ENCODE measurements around the gene FLRT1. TPM values are rescaled to one million over a fixed set of nuclear protein-coding genes. Genes with fewer than 3 reads are reported as not detected.
A peak's percentile ranks its signal among the peaks of the same experiment; 100 is the strongest.

FLRT1 gene
- total RNA-seq, 2 donors from 2014 or later, result not detected

DNA sequence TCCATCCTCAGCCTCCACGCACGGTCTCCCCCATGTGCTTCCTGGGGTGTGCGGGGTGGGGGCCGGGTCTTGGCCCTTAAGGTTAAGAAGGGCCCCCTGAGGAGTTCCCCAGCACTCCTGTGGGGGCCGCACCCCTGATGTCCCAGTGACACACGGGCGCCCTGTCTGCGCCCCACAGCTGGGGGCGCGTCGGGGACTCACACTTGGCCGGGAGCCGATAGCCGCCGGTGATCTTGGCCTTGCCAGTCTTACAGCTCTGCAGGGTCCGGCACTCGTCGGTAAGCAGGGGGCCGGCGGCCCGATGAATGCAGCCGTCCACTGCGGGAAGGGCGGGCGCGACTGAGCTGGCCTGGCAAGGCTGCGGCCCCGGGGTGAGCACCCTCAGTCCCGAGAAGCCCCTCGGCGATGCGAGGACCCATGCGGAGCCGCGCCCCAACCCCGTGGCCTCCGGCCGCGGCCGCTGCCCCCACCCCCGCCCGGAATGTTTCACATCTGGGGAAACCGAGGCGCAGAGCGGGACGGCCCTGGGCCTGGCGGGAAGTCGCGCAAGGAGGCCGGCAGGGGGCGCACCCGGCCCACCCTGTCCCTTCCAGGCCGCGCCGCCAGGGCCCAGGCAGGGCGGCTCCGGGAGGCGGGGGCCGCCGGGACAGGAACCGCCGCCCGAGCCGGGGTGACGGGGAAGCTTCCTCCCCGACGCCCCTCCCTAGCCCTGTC is 35.5 kb upstream of the FLRT1 start:
- Mint-ChIP-seq H3K4me3 (peak overlapping the region; percentile 82), H3K4me1 (peaks cover 9% of the 10 kb centered on the region), H3K27me3 (no peaks in the 10 kb centered on the region), H3K27ac (no peak overlapping the region), H3K36me3 (ENCODE audit: low read depth) (peaks cover 5% of the 10 kb centered on the region)
- peak; percentile 82 for ATAC-seq
- H3K9me3 ChIP-seq (ENCODE audit: control insufficient read depth, low read length, poor library complexity, severe bottlenecking), result no peaks in the 10 kb centered on the region
- DNase-seq, result peak; percentile 70 to 78 (median 72)

DNA sequence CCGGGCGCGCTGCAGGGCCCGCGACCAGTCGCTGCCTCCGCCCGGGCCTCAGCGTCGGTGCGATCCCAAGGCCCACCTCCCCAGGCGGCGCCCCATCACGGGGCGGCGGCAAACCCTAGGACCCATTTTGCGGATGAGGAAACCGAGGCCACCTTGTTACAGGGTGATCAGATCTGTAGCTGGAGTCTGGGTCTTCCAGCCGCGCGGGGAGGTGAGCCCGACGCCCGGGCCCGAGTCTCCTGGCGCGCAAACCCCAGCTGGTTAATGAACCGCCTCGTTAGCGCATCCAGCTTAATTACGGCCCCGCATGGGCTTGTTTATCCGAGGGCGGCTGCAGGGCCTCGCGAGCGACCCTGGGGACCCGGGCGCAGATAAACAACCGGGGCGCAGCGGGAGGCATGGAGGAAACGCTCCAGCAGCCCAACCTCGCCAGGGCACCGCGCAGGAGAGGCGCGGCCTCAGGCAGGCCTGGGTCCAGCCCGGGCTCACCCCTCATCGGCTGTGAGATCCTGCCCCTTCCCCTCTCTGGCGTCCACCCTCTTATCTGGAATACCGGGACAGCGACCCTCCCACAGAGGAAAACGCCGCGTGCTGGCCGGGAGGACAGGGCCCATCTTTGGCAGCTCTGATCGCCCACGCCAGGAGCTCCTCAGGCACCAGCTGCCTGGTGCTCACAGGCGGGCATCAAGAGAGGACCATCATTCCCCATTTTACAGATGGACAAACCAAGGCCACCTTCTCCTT is 34.8 kb upstream of the FLRT1 start:
- Mint-ChIP-seq H3K27me3 (no peaks in the 10 kb centered on the region), H3K4me1 (peaks cover 9% of the 10 kb centered on the region), H3K36me3 (ENCODE audit: low read depth) (peaks cover 5% of the 10 kb centered on the region), H3K4me3 (peak overlapping the region; percentile 82), H3K27ac (peak overlapping the region; percentile 37)
- H3K9me3 ChIP-seq (ENCODE audit: control insufficient read depth, low read length, poor library complexity, severe bottlenecking), result no peaks in the 10 kb centered on the region
- DNase-seq (no peak), ATAC-seq (no peak)

DNA sequence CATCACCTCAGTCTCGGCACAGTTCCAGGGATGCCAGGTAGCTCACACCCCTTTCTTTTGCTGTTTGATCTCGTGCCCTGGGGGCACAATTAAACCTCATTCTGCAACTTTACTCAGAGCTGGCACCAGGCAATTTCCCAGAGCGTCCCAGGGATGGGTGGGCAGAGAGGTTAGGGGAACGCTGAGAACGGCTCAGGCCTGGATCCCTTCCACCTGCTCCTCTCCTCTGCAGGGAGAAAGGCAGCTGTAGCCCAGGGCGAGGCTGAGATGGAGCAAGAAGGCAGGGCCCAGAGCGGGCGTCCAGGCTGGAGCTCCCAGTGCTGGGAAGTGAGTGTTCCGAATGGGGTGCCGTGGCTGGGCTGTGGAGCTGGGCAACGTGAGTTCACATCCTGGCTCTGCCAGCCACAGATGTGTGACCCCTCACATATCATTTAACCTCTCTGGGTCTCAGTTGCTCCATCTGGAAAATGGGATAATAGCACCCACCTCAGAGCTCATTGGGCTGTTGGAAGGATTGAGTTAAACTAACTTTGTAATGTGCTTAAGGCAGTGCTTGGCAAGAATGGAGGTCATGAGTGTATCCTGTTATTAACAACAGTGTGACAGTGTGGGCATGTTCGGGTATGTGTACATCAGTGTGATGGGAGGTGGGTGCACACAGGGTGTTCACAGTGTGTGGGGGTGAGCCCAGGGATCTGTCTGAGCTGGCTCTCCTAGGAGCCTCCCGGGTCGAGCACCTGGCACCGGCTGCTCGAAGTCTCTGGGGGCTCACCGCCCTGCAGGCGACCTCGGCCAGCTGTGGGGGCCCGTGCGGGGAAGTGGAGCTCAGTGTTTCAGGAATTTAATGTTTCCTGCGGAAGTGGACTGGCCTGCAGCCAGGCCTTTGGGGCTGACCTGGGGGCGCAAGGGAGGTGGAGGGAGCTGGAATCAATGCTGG is 34.0 kb upstream of the FLRT1 start:
- peak overlapping the region; percentile 64 for H3K4me3 Mint-ChIP-seq

DNA sequence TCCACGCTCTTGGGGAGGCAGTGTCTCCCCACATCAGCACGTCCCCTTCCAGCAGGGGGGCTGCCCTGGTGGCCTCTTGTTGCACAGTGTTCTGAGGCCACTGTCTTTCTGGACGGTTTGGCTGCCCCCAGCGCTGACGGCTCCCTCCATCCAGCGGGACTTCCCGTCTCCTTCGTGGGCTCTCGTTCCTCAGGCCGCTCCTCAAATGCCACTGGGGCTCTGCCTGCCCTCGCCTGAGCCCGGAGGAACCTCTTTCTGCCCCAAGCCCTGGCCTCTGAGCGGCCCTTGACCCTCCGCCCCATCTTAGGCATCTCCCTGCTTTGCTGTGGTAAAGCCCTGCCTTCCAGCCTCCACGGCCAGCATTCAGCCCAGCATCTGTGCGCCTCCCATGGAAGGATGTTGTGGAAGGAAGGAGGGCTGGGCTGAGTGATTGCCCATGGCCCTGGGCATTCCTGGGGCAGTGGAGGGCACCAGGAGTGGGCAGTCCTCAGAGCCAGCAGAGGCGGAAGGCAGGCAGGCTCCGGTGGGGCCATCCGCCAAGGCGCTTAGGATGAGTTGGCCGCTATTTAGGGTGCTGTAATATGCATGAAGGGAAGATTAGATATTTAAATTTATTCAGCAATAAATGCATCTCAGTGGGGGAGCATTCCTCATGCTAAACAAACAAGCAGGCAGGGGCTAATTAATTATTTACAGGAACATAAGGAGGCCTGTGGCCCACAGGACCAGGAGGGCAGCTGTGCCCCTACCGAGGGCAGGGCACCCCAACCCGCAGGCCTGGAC is 31.7 kb upstream of the FLRT1 start:
- DNase-seq, result no peak
- H3K4me1 Mint-ChIP-seq, result peaks cover 16% of the 10 kb centered on the region
- H3K9me3 ChIP-seq (ENCODE audit: control insufficient read depth, low read length, poor library complexity, severe bottlenecking), result no peaks in the 10 kb centered on the region
- H3K36me3 Mint-ChIP-seq (ENCODE audit: low read depth), result peaks cover 3% of the 10 kb centered on the region
- no peak overlapping the region for H3K27ac Mint-ChIP-seq
- no peak for ATAC-seq
- H3K27me3 Mint-ChIP-seq, result peaks cover 30% of the 10 kb centered on the region
- no peak overlapping the region for H3K4me3 Mint-ChIP-seq

More for the DNA sequence above, 34.0 kb upstream of the FLRT1 start:
- Mint-ChIP-seq H3K27me3 (peaks cover 8% of the 10 kb centered on the region), H3K4me1 (peaks cover 9% of the 10 kb centered on the region), H3K27ac (peak overlapping the region; percentile 37), H3K36me3 (ENCODE audit: low read depth) (peaks cover 5% of the 10 kb centered on the region)
- no peaks in the 10 kb centered on the region for H3K9me3 ChIP-seq (ENCODE audit: control insufficient read depth, low read length, poor library complexity, severe bottlenecking)
- ATAC-seq, result no peak
- DNase-seq, result no peak

DNA sequence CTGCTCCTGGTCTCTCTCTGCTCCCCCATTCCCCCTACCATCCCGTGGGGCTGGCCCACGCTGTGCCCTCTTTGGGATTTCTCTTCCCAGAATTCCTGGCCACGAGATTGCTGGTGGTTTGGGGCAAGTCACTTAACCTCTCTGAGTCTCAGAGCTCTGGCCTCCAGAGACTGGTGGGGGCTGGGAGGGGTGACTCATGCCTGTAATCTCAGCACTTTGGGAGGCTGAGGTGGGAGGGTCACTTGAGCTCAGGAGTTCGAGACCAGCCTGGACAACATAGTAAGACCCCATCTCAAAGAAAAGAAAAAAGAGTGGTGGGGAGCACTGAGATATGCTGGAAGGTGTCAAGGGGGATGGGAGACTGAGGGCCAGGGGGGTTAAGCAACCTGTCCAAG is 31.1 kb upstream of the FLRT1 start:
- Mint-ChIP-seq H3K36me3 (ENCODE audit: low read depth) (peaks cover 3% of the 10 kb centered on the region), H3K27me3 (peaks cover 31% of the 10 kb centered on the region), H3K4me3 (no peak overlapping the region), H3K27ac (no peak overlapping the region), H3K4me1 (peaks cover 16% of the 10 kb centered on the region)
- DNase-seq (no peak), ATAC-seq (no peak)
- no peaks in the 10 kb centered on the region for H3K9me3 ChIP-seq (ENCODE audit: control insufficient read depth, low read length, poor library complexity, severe bottlenecking)

DNA sequence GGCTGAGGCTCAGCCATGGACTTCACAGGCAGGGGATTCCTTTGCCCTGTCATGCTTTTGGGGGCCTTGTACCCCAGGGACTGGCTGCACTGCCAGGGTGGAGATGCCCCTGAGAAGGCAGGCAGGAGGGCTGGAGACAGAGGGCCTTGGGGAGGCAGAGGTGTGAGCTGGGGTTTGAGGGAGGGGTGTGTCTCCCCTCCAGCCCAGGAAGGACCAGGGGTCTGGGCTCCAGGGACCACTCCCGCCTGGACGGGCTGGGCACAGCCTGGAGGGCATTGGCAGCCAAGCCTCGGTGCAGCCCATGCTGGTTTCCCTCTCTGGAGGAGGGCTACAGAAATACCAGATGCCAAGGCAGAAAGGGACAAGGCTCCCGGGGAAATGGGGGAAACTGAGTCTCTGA is 30.0 kb upstream of the FLRT1 start:
- Mint-ChIP-seq H3K36me3 (ENCODE audit: low read depth) (peaks cover 7% of the 10 kb centered on the region), H3K4me1 (peaks cover 16% of the 10 kb centered on the region)
- ATAC-seq, result no peak

DNA sequence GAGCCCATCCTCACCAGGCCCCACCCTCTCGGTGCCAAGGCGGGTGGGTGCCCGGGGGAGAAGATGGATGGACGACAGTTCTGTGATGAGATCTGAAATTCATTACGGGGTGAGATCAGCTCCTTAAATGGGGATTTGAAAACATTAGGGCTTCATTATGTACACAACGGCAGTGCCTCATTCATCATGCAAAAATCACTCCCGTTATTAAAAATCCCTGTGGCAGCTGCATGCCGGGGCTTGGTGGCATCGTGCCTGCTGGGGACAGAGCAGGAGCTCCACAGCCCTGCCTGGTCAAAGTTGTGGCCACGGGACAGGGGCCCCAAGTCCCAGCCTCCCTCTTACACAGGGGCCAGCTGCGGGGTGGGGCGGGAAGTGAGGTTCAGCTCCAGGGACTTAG is 29.3 kb upstream of the FLRT1 start:
- H3K27ac Mint-ChIP-seq, result no peak overlapping the region
- peaks cover 16% of the 10 kb centered on the region for H3K4me1 Mint-ChIP-seq
- H3K9me3 ChIP-seq (ENCODE audit: control insufficient read depth, low read length, poor library complexity, severe bottlenecking), result no peaks in the 10 kb centered on the region
- no peak for ATAC-seq
- H3K27me3 Mint-ChIP-seq, result peaks cover 31% of the 10 kb centered on the region
- no peak for DNase-seq
- peaks cover 9% of the 10 kb centered on the region for H3K36me3 Mint-ChIP-seq (ENCODE audit: low read depth)
- peak overlapping the region; percentile 85 for H3K4me3 Mint-ChIP-seq

More for the DNA sequence above, 30.0 kb upstream of the FLRT1 start:
- no peak for DNase-seq
- Mint-ChIP-seq H3K27ac (no peak overlapping the region), H3K27me3 (peaks cover 31% of the 10 kb centered on the region), H3K4me3 (no peak overlapping the region)
- no peaks in the 10 kb centered on the region for H3K9me3 ChIP-seq (ENCODE audit: control insufficient read depth, low read length, poor library complexity, severe bottlenecking)

DNA sequence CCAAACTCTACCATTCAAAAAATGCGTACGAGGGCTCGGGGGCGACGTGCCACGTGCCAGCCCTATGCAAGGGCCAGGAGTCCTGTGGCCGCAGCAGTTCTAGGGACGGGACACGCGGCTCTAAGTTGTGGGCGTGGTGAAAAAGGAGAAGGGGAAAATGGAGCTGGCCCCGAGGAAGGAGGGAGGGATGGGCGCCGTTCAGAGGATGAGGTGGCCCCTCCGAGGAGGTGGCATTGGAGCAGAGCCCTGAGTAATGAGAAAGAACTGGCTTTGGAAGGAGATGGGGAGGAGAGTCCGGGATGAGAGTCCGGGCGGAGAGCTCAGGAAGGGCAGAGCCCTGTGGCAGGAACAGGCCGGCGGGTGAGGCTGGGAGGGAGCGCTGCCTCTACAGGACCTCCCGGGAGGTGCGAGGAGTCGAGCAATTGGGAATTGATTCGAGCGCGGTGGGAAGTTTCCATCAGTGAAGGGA is 28.5 kb upstream of the FLRT1 start:
- no peak for DNase-seq
- Mint-ChIP-seq H3K4me3 (peak overlapping the region; percentile 85), H3K36me3 (ENCODE audit: low read depth) (peaks cover 9% of the 10 kb centered on the region), H3K27me3 (peaks cover 31% of the 10 kb centered on the region), H3K27ac (peak overlapping the region; percentile 39), H3K4me1 (peaks cover 13% of the 10 kb centered on the region)
- no peaks in the 10 kb centered on the region for H3K9me3 ChIP-seq (ENCODE audit: control insufficient read depth, low read length, poor library complexity, severe bottlenecking)
- peak; percentile 20 for ATAC-seq

DNA sequence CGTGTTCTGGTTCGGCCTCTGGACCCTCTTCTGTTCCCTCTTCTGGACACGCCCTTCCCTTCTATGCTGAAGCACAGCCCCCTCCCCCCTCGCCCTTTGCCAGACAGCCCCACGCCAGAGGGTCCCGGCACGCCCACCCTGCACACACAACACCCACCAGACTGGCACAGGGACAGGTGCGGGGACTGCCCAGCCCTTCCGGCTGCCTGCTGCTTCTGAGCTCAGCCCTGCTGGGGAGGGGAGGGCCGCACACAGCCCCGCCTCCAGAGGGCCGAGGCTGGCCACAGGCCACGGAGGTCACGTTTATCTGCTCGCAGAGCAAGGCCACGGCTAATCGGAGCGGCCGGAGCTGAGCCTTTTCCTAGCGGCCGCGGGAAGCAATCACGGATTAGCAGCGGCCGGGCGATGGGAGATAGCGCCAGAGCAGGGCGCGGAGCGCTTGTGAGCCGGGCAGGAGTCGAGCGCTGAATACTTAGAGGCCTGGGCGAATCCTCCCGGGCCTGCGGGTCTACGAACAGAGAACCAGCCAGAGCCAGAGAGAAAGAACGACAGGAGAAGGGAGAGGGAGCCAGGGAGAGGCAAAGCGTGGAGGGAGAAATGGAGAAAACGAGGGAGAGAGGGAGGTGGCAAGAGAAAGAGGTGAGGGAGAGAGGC is 28.0 kb upstream of the FLRT1 start:
- H3K27me3 Mint-ChIP-seq, result peaks cover 31% of the 10 kb centered on the region
- H3K36me3 Mint-ChIP-seq (ENCODE audit: low read depth), result peaks cover 9% of the 10 kb centered on the region
- peaks cover 13% of the 10 kb centered on the region for H3K4me1 Mint-ChIP-seq
- peak overlapping the region; percentile 85 for H3K4me3 Mint-ChIP-seq
- peak; percentile 67 for ATAC-seq
- no peaks in the 10 kb centered on the region for H3K9me3 ChIP-seq (ENCODE audit: control insufficient read depth, low read length, poor library complexity, severe bottlenecking)
- DNase-seq, result no peak
- peak overlapping the region; percentile 39 for H3K27ac Mint-ChIP-seq

DNA sequence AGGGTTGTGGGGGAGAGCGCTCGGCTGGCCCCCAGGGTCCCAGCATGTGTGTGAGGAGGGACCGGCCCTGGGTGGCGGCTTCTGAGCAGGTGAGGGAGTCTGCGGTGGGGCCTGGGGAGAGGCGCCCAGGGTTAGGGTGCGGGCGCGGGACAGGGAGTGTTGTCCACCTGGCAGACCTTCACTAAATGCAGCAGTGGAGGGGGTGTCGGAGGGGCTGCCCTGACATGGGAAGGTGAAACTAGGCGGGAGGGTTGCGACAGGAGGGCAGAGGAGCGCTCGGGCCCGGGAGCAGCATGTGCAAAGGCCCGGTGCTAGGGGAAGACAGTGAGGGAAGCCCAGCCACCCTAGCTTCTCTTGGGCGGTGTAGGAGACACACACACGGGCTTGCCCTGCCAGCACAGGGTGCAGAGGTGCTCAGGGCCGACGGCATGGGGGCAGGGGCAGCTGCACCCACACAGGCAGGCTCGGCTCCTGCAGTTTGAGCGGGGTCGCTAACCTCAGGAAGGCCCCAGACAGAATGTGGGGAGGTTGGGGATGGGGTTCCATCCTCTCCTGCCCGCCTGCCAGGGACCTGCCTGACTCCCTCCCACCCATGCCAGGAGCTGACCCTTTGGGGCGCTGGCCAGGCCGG is 27.3 kb upstream of the FLRT1 start:
- no peaks in the 10 kb centered on the region for H3K9me3 ChIP-seq (ENCODE audit: control insufficient read depth, low read length, poor library complexity, severe bottlenecking)
- DNase-seq, result no peak
- H3K27me3 Mint-ChIP-seq, result peaks cover 31% of the 10 kb centered on the region
- H3K36me3 Mint-ChIP-seq (ENCODE audit: low read depth), result peaks cover 9% of the 10 kb centered on the region
- peaks cover 13% of the 10 kb centered on the region for H3K4me1 Mint-ChIP-seq
- peak overlapping the region; percentile 85 for H3K4me3 Mint-ChIP-seq
- no peak overlapping the region for H3K27ac Mint-ChIP-seq
- no peak for ATAC-seq

DNA sequence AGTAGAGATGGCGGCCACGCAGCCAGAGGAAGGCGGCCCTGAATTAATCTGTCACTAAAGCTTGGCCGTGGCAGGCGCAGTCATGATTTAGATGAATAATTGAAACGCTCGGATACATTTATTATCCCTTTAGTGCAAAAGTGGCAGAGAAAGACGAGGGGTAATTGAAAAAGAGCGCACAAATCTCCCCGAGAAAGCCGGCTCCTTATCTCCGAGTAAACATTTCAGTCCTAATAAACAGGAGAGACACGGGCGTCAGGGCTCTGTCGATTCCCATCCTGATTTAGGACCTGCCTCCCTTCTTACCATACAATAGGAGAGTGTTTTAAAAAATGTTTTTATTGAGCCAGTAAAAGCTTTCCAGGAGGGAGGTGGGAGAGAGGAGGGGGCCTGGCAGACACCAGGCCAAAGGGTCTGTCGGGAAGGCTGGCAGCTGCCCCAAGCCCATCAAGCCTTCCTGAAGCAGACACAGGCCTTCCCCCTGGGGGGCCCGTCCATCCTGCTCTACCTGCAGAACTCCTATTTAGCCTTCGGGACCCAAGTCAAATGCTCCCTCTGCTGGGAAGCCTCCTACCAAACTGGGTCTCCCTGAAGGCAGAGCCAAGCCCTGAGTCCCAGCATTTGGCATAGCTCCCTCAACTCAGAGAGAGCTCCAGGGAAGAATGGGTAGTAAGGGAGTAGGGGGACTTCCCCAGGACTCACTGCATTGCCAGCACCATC is 26.7 kb upstream of the FLRT1 start:
- H3K9me3 ChIP-seq (ENCODE audit: control insufficient read depth, low read length, poor library complexity, severe bottlenecking), result no peaks in the 10 kb centered on the region
- no peak for ATAC-seq
- peaks cover 9% of the 10 kb centered on the region for H3K36me3 Mint-ChIP-seq (ENCODE audit: low read depth)
- H3K27me3 Mint-ChIP-seq, result peaks cover 31% of the 10 kb centered on the region
- H3K4me3 Mint-ChIP-seq, result no peak overlapping the region
- H3K4me1 Mint-ChIP-seq, result peaks cover 12% of the 10 kb centered on the region
- DNase-seq, result no peak
- no peak overlapping the region for H3K27ac Mint-ChIP-seq
